ENCODE results near the gene BLOC1S6. TPM values are rescaled to one million over a fixed set of nuclear protein-coding genes. Genes with fewer than 3 reads are reported as not detected.

BLOC1S6 gene
- total and polyA plus RNA-seq, 2 of the 13 experiments (the other 11 are each of a cell fraction or from before 2014, with no cell fraction given) = 11.8 to 44.3 TPM

Small RNAs within 50 kb of the gene (small RNA-seq; reads per million reads assigned to genes)
- gene DPPA5P2 (ENCODE audit: insufficient read depth in 2 of 3, insufficient read length in 3 of 3, low read depth in 2 of 3, low replicate concordance in 1 of 3) = 0 reads per million in 3 experiments
- 0 reads per million in 3 experiments for gene RF00019 (ENCODE audit: insufficient read depth in 2 of 3, insufficient read length in 3 of 3, low read depth in 2 of 3, low replicate concordance in 1 of 3)

Other genes with a start within 250 kb of the BLOC1S6 start
- gene GATM, start 208.8 kb upstream of the BLOC1S6 start, total RNA-seq (2016; rRNA removed; fragmentation: Illumina TruSeq; extraction: Trizol) = 1.5 and 2.1 TPM in 2 replicates
- 13.9 and 16.8 TPM in 2 replicates for gene GATM, start 208.8 kb upstream of the BLOC1S6 start, polyA plus RNA-seq (2011; rRNA removed)
- 0.04 TPM in 1 of 2 replicates, not detected in the other for gene SLC30A4, start 64.6 kb upstream of the BLOC1S6 start, total RNA-seq (2016; rRNA removed; fragmentation: Illumina TruSeq; extraction: Trizol)
- gene SLC30A4, start 64.6 kb upstream of the BLOC1S6 start, polyA plus RNA-seq (2011; rRNA removed) = 0.01 TPM in 2 replicates
- gene SQOR, start 47.6 kb downstream of the BLOC1S6 start, total RNA-seq (2016; rRNA removed; fragmentation: Illumina TruSeq; extraction: Trizol) = 19.4 and 25.9 TPM in 2 replicates
- gene SQOR, start 47.6 kb downstream of the BLOC1S6 start, polyA plus RNA-seq (2011; rRNA removed) = 17.5 and 19.3 TPM in 2 replicates

Measured in HepG2 (cell line).